ENCODE data around the gene CDH13. TPM values are rescaled to one million over a fixed set of nuclear protein-coding genes. Genes with fewer than 3 reads are reported as not detected.

The CDH13 gene
- polyA plus RNA-seq, 6 donors from 2014 or later: 0.04 to 0.29 (median 0.19) TPM; not detected in 1

GRCh38 chr16:82649766-82650165 is 23.0 kb downstream of the CDH13 start:
- H3K4me1 Mint-ChIP-seq: peaks cover 0 to 9% (median 0%) of the 10 kb centered on the region in 3 donors
- no peak for ATAC-seq (ENCODE audit: low read depth in 2 of 2)
- no peak for DNase-seq
- no peak overlapping the region for H3K27ac Mint-ChIP-seq
- no peaks in the 10 kb centered on the region for H3K36me3 Mint-ChIP-seq
- H3K27me3 Mint-ChIP-seq: peaks cover 9 to 21% (median 16%) of the 10 kb centered on the region in 3 donors
- no peak overlapping the region for H3K4me3 Mint-ChIP-seq
- peaks cover 0 to 6% (median 0%) of the 10 kb centered on the region in 7 donors for H3K9me3 Mint-ChIP-seq

DNA sequence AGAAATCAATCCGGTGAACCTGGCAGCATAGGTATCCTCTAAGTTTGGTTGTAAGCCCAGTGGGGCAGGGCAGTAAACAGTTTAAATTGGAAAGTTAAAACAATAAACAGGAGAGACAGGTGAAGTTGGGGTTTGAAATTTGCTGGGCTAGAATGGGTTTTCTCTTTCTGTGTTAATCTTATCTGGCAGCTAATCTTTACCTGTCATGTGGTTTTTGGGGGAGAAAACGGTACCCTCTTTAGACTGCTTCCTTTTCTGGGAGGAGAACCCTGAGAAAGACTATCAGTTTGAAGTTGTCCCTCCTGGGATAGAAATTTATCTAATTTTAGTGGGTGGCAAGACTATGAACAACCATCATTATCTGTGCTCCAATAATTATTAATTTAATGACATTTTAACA is 24.0 kb downstream of the CDH13 start:
- no peak for ATAC-seq (ENCODE audit: low read depth in 2 of 2)
- peaks cover 0 to 9% (median 0%) of the 10 kb centered on the region in 3 donors for H3K4me1 Mint-ChIP-seq

GRCh38 chr16:82651921-82652601 is 25.3 kb downstream of the CDH13 start:
- Mint-ChIP-seq H3K4me1 (peaks cover 0 to 9% (median 0%) of the 10 kb centered on the region in 3 donors), H3K27me3 (peaks cover 14 to 32% (median 14%) of the 10 kb centered on the region in 3 donors), H3K4me3 (no peak overlapping the region), H3K36me3 (no peaks in the 10 kb centered on the region), H3K9me3 (peaks cover 0 to 6% (median 0%) of the 10 kb centered on the region in 7 donors), H3K27ac (no peak overlapping the region)
- ATAC-seq (ENCODE audit: low read depth in 2 of 2): peak; percentile 50 to 64
- DNase-seq: no peak

More for the DNA sequence above, 24.0 kb downstream of the CDH13 start:
- H3K4me3 Mint-ChIP-seq: no peak overlapping the region
- DNase-seq: no peak
- peaks cover 0 to 6% (median 0%) of the 10 kb centered on the region in 7 donors for H3K9me3 Mint-ChIP-seq
- H3K27ac Mint-ChIP-seq: no peak overlapping the region
- H3K27me3 Mint-ChIP-seq: peaks cover 14 to 30% (median 16%) of the 10 kb centered on the region in 3 donors
- H3K36me3 Mint-ChIP-seq: no peaks in the 10 kb centered on the region

DNA sequence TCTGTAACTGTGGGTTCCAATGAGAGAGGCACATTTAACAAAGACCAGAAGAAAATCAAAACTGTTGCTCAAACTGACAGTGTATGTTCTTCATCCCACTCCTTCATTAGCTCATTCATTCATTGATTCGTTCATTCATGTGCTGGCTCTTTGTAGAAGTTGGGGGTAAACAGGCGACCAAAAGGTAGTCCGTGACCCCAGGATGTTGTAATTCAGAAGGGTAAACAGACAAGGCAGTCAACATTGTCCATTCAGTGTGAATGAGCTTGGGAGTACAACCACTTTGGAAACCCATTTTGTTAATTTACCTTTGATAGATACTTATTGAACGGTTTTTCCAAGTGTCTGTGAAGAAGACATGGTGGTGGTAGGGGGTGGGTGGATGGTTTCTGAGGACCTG is 26.1 kb downstream of the CDH13 start:
- Mint-ChIP-seq H3K27ac (no peak overlapping the region), H3K9me3 (peaks cover 0 to 6% (median 0%) of the 10 kb centered on the region in 7 donors), H3K36me3 (no peaks in the 10 kb centered on the region), H3K4me1 (peaks cover 0 to 9% (median 0%) of the 10 kb centered on the region in 3 donors), H3K27me3 (peaks cover 14 to 26% (median 16%) of the 10 kb centered on the region in 3 donors), H3K4me3 (peak overlapping the region in 1 of 8 donors; percentile 12)
- DNase-seq: no peak
- no peak for ATAC-seq (ENCODE audit: low read depth in 2 of 2)

DNA sequence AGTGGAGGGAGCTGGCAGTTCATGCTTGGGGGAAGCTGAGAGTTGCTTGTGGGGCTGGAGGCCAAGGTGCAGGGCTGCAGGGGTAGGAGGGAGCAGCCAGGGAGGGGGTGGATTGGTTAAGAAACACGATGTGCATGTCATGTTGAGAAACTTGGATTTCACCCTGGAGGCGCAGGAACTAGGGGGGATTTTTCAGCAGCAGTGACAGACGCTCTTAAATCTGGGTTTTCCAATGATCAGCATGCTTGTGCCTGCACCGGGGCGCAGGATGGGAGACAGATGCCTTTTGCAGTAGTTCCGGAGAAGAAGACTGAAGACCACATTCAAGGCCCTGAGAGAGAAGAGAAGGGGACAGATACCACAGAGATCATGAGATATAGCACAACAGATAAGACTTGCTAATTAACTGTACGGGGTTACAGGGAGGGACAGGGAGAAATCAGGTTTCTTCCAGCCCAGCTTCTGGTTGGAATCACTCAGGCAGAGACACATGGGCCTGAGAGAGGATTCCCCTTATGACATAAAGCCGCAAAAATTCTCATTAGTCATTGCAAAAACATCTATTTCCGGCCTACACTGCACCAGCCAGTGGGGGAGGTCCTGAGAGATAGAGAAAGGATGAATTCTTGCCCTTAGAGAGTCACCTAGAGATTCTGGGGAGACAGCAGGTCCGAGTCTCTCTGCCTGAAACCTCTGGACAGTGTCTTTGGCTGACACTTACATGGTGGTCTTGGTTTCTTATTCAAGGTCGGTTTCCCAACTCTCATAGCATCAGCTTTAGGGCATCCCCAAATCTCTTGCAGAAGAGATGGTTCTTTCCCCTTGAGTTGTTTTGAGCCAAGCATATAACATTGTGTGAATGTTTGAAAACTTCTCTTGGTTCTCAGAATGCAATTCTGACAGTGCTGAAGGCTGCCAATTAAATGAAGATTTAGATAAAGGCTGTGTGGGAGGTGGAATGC is 27.1 kb downstream of the CDH13 start:
- Mint-ChIP-seq H3K4me3 (peak overlapping the region in 1 of 8 donors; percentile 22), H3K4me1 (peaks cover 0 to 9% (median 0%) of the 10 kb centered on the region in 3 donors), H3K9me3 (peaks cover 0 to 6% (median 0%) of the 10 kb centered on the region in 7 donors), H3K36me3 (no peaks in the 10 kb centered on the region), H3K27me3 (peaks cover 14 to 27% (median 20%) of the 10 kb centered on the region in 3 donors), H3K27ac (no peak overlapping the region)
- ATAC-seq (ENCODE audit: low read depth in 2 of 2) (peak; percentile 45), DNase-seq (no peak)

DNA sequence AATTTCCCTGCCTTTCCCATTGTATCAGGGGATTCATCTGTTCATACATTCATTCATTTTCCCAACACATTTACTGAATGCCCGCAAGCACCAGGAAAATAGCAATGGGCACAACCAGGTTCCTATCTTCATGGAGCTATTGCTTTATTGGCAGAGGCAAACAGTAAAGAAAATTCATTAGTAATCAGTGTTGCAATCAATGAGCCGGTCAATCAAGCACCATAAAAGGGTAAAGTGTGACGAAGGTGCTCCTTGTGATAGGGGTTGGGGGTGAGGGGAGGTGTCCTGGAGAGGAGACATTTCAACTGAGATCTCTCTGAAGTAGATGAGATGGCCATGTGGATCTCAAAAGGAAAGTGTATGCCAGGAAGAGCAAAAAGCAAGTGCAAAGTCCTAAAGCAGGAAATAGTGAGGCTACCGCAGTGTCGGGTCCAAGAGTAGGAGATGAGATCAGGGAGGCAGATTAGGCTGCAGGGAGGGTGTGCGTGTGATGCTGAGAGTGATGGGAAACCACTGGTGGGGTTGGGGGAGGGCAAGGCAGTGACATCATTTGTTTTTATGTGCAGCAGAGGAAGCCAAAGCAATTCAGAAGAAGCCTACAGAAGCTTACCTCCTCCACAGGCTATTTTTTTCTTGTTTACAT is 28.4 kb downstream of the CDH13 start:
- no peak for DNase-seq
- Mint-ChIP-seq H3K36me3 (peaks cover 0 to 3% of the 10 kb centered on the region in 2 donors), H3K27ac (no peak overlapping the region), H3K4me3 (no peak overlapping the region), H3K27me3 (peaks cover 14 to 30% (median 15%) of the 10 kb centered on the region in 3 donors), H3K9me3 (peaks cover 0 to 5% (median 2%) of the 10 kb centered on the region in 7 donors), H3K4me1 (peaks cover 0 to 9% (median 0%) of the 10 kb centered on the region in 3 donors)
- no peak for ATAC-seq (ENCODE audit: low read depth in 2 of 2)

GRCh38 chr16:82655720-82656490 is 29.1 kb downstream of the CDH13 start:
- DNase-seq (no peak), ATAC-seq (ENCODE audit: low read depth in 2 of 2) (no peak)
- H3K4me3 Mint-ChIP-seq: peak overlapping the region in 1 of 8 donors; percentile 19

DNA sequence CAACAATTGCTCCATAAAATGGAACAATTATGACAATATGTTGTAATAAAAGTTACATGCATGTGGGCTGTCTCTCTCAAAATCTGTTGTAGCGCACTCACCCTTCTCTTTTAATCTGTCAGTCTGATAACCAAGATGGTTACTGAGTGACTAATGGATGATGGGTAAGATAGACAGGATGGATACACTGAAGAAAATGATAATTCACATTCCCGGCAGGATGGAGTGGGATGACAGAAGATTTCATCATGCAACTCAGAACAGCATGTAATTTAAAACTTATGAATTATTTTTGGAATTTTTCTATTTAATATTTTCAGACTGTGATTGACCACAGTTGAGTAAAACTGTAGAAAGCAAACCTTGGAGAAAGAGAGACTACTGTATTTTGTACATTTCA is 30.5 kb downstream of the CDH13 start:
- H3K27me3 Mint-ChIP-seq: peaks cover 14 to 43% (median 15%) of the 10 kb centered on the region in 3 donors
- no peak for DNase-seq
- no peak for ATAC-seq (ENCODE audit: low read depth in 2 of 2)
- H3K36me3 Mint-ChIP-seq: peaks cover 0 to 5% of the 10 kb centered on the region in 2 donors
- peaks cover 0 to 6% (median 0%) of the 10 kb centered on the region in 7 donors for H3K9me3 Mint-ChIP-seq
- no peak overlapping the region for H3K27ac Mint-ChIP-seq
- peaks cover 0 to 3% (median 0%) of the 10 kb centered on the region in 3 donors for H3K4me1 Mint-ChIP-seq
- H3K4me3 Mint-ChIP-seq: no peak overlapping the region

More at GRCh38 chr16:82655720-82656490, 29.1 kb downstream of the CDH13 start:
- peaks cover 0 to 5% of the 10 kb centered on the region in 2 donors for H3K36me3 Mint-ChIP-seq
- peak overlapping the region in 1 of 6 donors; percentile 69 for H3K27ac Mint-ChIP-seq
- peaks cover 0 to 9% (median 0%) of the 10 kb centered on the region in 3 donors for H3K4me1 Mint-ChIP-seq
- peaks cover 14 to 32% (median 15%) of the 10 kb centered on the region in 3 donors for H3K27me3 Mint-ChIP-seq
- peaks cover 0 to 6% (median 2%) of the 10 kb centered on the region in 7 donors for H3K9me3 Mint-ChIP-seq

DNA sequence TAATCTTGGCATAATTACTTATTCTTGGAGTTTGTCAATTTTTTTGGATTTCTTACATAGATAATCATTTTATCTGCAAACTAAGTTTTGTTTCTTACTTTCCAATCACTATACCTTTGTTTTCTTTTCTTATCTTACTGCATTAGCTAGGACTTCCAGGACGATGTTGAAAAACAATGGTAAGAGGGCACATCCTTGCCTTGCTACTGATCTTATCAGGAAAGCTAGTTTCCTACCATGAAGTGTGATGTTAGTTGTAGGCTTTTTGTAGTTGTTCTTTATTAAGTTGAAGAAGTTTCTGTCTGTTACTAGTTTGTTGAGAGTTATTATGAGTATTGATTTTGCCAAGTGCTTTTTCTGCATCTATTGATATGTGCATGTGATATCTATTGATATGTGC is 31.0 kb downstream of the CDH13 start:
- DNase-seq: no peak
- Mint-ChIP-seq H3K4me3 (no peak overlapping the region), H3K27ac (no peak overlapping the region), H3K36me3 (peaks cover 0 to 5% of the 10 kb centered on the region in 2 donors), H3K4me1 (peaks cover 0 to 3% (median 0%) of the 10 kb centered on the region in 3 donors), H3K9me3 (peaks cover 0 to 6% (median 0%) of the 10 kb centered on the region in 7 donors), H3K27me3 (peaks cover 14 to 47% (median 15%) of the 10 kb centered on the region in 3 donors)
- ATAC-seq (ENCODE audit: low read depth in 2 of 2): no peak

DNA sequence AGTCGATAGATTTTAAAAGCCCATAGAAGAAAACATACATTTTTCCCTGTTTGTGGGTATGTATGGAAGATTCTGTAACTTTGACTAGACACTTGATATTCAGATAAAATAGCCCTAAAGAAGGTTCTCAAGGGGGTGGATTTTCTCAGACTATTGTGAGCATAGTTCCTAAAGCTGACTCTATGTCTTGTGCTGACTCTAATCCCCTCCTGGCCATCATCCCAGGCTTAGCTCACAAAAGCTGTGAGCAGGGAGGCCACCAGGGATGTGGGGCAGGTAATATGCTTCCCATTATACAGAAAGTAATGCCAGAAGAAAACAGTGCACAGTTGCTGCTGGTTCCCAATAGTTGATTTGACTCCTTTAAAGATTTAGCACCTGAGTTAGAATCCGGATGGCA is 32.0 kb downstream of the CDH13 start:
- Mint-ChIP-seq H3K27me3 (peaks cover 6 to 54% (median 12%) of the 10 kb centered on the region in 3 donors), H3K36me3 (peaks cover 0 to 5% of the 10 kb centered on the region in 2 donors), H3K4me3 (no peak overlapping the region), H3K9me3 (peaks cover 0 to 6% (median 2%) of the 10 kb centered on the region in 7 donors), H3K27ac (no peak overlapping the region), H3K4me1 (peaks cover 0 to under 1% (median 0%) of the 10 kb centered on the region in 3 donors)
- no peak for DNase-seq
- ATAC-seq (ENCODE audit: low read depth in 2 of 2): no peak

GRCh38 chr16:82660075-82660645 is 33.4 kb downstream of the CDH13 start:
- H3K4me1 Mint-ChIP-seq: no peaks in the 10 kb centered on the region
- no peak overlapping the region for H3K4me3 Mint-ChIP-seq
- H3K27me3 Mint-ChIP-seq: peaks cover 3 to 53% (median 12%) of the 10 kb centered on the region in 3 donors
- H3K9me3 Mint-ChIP-seq: peaks cover 0 to 6% (median 2%) of the 10 kb centered on the region in 7 donors
- no peak for ATAC-seq (ENCODE audit: low read depth in 2 of 2)
- peaks cover 0 to 5% of the 10 kb centered on the region in 2 donors for H3K36me3 Mint-ChIP-seq
- no peak overlapping the region for H3K27ac Mint-ChIP-seq
- no peak for DNase-seq

GRCh38 chr16:82660966-82661365 is 34.2 kb downstream of the CDH13 start:
- DNase-seq: no peak
- Mint-ChIP-seq H3K27ac (no peak overlapping the region), H3K9me3 (peaks cover 0 to 6% (median 0%) of the 10 kb centered on the region in 7 donors), H3K27me3 (peaks cover 0 to 52% (median 12%) of the 10 kb centered on the region in 3 donors), H3K4me3 (no peak overlapping the region), H3K36me3 (peaks cover 0 to 5% of the 10 kb centered on the region in 2 donors), H3K4me1 (no peaks in the 10 kb centered on the region)
- no peak for ATAC-seq (ENCODE audit: low read depth in 2 of 2)

All from naive B cell (primary cell).